DND-41 (cell line): ENCODE results near the gene CFAP77.

Source experiments
- ATAC-seq: fragments of 200-7000 bp; cut with Tn5 transposase; 3 replicates; pipeline ENCODE4 v1.9.1; 2021; ENCODE audit warnings: low read depth; ENCODE audit not compliant: insufficient read depth
- DNase-seq: peaks from one replicate; pipeline ENCODE4 v3.0.0-alpha.2; 2020
- H2AFZ ChIP-seq: 2 replicates; pipeline ENCODE4 v1.6.0; 2012; ENCODE audit warnings: low read depth, low read length
- H3K27ac ChIP-seq: 2 replicates; pipeline ENCODE4 v1.5.1; 2012; ENCODE audit warnings: low read length, inconsistent platforms
- H3K27me3 ChIP-seq: fragments of 200-600 bp; sonication (generic); 2 replicates; pipeline ENCODE4 v1.6.0; 2012; ENCODE audit warnings: low read length, mild to moderate bottlenecking, inconsistent platforms; ENCODE audit not compliant: insufficient read depth, poor library complexity
- H3K36me3 ChIP-seq: 2 replicates; pipeline ENCODE4 v1.5.1; 2012; ENCODE audit warnings: low read length, inconsistent platforms; ENCODE audit not compliant: insufficient read depth
- H3K4me1 ChIP-seq: 2 replicates; pipeline ENCODE4 v1.5.1; 2012; ENCODE audit warnings: mild to moderate bottlenecking, low read length; ENCODE audit not compliant: insufficient read depth
- H3K4me2 ChIP-seq: 2 replicates; pipeline ENCODE4 v1.6.0; 2012; ENCODE audit warnings: mild to moderate bottlenecking, moderate library complexity, low read length, inconsistent platforms; ENCODE audit not compliant: insufficient read depth
- H3K4me3 ChIP-seq, 2 experiments: fragments of 200-600 bp in 1 of 2; shearing (Covaris generic) in 1 of 2; 2 replicates each; pipeline ENCODE4 v1.5.1; 2012 to 2016; ENCODE audit warnings: inconsistent platforms in 2 of 2, low read length in 2 of 2, mild to moderate bottlenecking in 2 of 2, low read depth in 1 of 2, moderate library complexity in 1 of 2
- H3K79me2 ChIP-seq: 2 replicates; pipeline ENCODE4 v1.6.0; 2012; ENCODE audit warnings: low read length, inconsistent platforms; ENCODE audit not compliant: insufficient read depth
- H3K9ac ChIP-seq: 2 replicates; pipeline ENCODE4 v1.6.0; 2012; ENCODE audit warnings: low read depth, mild to moderate bottlenecking, inconsistent platforms, low read length, moderate library complexity
- H3K9me3 ChIP-seq: 2 replicates; pipeline ENCODE4 v1.5.1; 2012; ENCODE audit warnings: low read length, moderate library complexity, mild to moderate bottlenecking, inconsistent platforms; ENCODE audit not compliant: insufficient read depth, severe bottlenecking
- H4K20me1 ChIP-seq: 2 replicates; pipeline ENCODE4 v1.6.0; 2012; ENCODE audit warnings: low read length; ENCODE audit not compliant: insufficient read depth
- CTCF ChIP-seq: IDR thresholded peaks from 2 replicates; pipeline ENCODE4 v1.5.1; 2012; ENCODE audit warnings: borderline replicate concordance, low read length, moderate library complexity, mild to moderate bottlenecking; ENCODE audit not compliant: poor library complexity, severe bottlenecking; ENCODE audit errors: extremely low read depth
- EZH2 ChIP-seq: IDR thresholded peaks from 3 replicates; pipeline ENCODE4 v1.6.1; 2012; ENCODE audit warnings: borderline replicate concordance, low read depth, mild to moderate bottlenecking, moderate library complexity, low read length, inconsistent platforms; ENCODE audit not compliant: severe bottlenecking

Gene CFAP77

GRCh38 chr9:132575811-132576210 lies 165.8 kb downstream of the CFAP77 start:
- no peak for TF ChIP-seq CTCF
- no peak for TF ChIP-seq EZH2
- Histone ChIP-seq H3K36me3 (no peaks in the 10 kb centered on the region), H3K4me2 (no peak overlapping the region), H3K9me3 (no peaks in the 10 kb centered on the region), H2AFZ (no peak overlapping the region), H3K4me3 (no peak overlapping the region), H3K79me2 (no peaks in the 10 kb centered on the region), H4K20me1 (peaks cover 13% of the 10 kb centered on the region; the same call in 1 of the 2 replicates), H3K27me3 (no peaks in the 10 kb centered on the region), H3K4me1 (no peaks in the 10 kb centered on the region), H3K9ac (no peak overlapping the region), H3K27ac (no peak overlapping the region)
- DNase-seq (no peak), ATAC-seq (no peak)

GRCh38 chr9:132577119-132577518 lies 167.1 kb downstream of the CFAP77 start:
- ATAC-seq (no peak), DNase-seq (no peak)
- peaks cover 17% of the 10 kb centered on the region; the same call in 1 of the 2 replicates for H4K20me1 ChIP-seq
- H3K79me2 ChIP-seq: no peaks in the 10 kb centered on the region
- TF ChIP-seq EZH2: no peak
- no peak for TF ChIP-seq CTCF
- H3K4me2 ChIP-seq: no peak overlapping the region
- H3K36me3 ChIP-seq: no peaks in the 10 kb centered on the region
- H2AFZ ChIP-seq: no peak overlapping the region
- H3K9ac ChIP-seq: no peak overlapping the region
- H3K27me3 ChIP-seq: no peaks in the 10 kb centered on the region
- no peaks in the 10 kb centered on the region for H3K9me3 ChIP-seq
- H3K27ac ChIP-seq: no peak overlapping the region
- 0 out of 2 replicates have a peak, but pooled peaks cover 3% of the 10 kb centered on the region for H3K4me1 ChIP-seq
- H3K4me3 ChIP-seq: no peak overlapping the region

GRCh38 chr9:132578367-132578932 lies 168.4 kb downstream of the CFAP77 start:
- H3K4me3 ChIP-seq: no peak overlapping the region
- H3K9ac ChIP-seq: no peak overlapping the region
- H3K27ac ChIP-seq: no peak overlapping the region
- 0 out of 2 replicates have a peak, but pooled peaks cover 3% of the 10 kb centered on the region for H3K4me1 ChIP-seq
- H3K36me3 ChIP-seq: no peaks in the 10 kb centered on the region
- H3K4me2 ChIP-seq: no peak overlapping the region
- H3K9me3 ChIP-seq: no peaks in the 10 kb centered on the region
- no peak overlapping the region for H2AFZ ChIP-seq
- DNase-seq (no peak), ATAC-seq (no peak)
- no peaks in the 10 kb centered on the region for H3K27me3 ChIP-seq
- peaks cover 23% of the 10 kb centered on the region; the same call in 1 of the 2 replicates for H4K20me1 ChIP-seq
- no peak for TF ChIP-seq EZH2
- no peak for TF ChIP-seq CTCF
- no peaks in the 10 kb centered on the region for H3K79me2 ChIP-seq
